Endothelial cell of umbilical vein (primary cell): ENCODE data around the gene DARS1. TPM values are rescaled to one million over a fixed set of nuclear protein-coding genes. Genes with fewer than 3 reads are reported as not detected.

ENCODE experiments used
- BruUV-seq: library from RNA; stranded (reverse); fragments of 400-500 nt; replicated peaks from 2 replicates; lab custom pipeline; 2021; lab: Mats Ljungman, UMichigan
- CTCF ChIA-PET: fragments of 300-600, 350-600 bp; sonication (Branson Sonifier 250); formaldehyde crosslinking; loops from one replicate; lab custom pipeline; 2021; ENCODE audit warnings: antibody characterized with exemption, inconsistent platforms; lab: Charles Lee
- POLR2A ChIA-PET: fragments of 300-600, 350-600 bp; sonication (Branson Sonifier 250); formaldehyde crosslinking; loops from one replicate; lab custom pipeline; 2021; ENCODE audit warnings: antibody characterized with exemption, inconsistent platforms; lab: Charles Lee
- DNase-seq: peaks from one replicate; pipeline ENCODE4 v3.0.0-alpha.2; 2011; ENCODE audit warnings: low read depth, low spot score
- FAIRE-seq: peaks from 2 replicates; lab custom pipeline; 2011; peaks lifted over from hg19 to GRCh38; lab: Jason Lieb, UNC
- H2AFZ ChIP-seq: 2 replicates; pipeline ENCODE4 v1.6.0; 2012; ENCODE audit warnings: low read depth, low read length, control low read depth, inconsistent platforms
- H3K27ac ChIP-seq: 2 replicates; pipeline ENCODE4 v1.5.1; 2011; ENCODE audit warnings: low read depth, mild to moderate bottlenecking, control low read depth, low read length, moderate library complexity; ENCODE audit not compliant: insufficient read depth
- H3K27me3 ChIP-seq, 2 experiments: 2 replicates each; pipeline versions ENCODE4 v1.6.0 to v1.6.1; 2011; ENCODE audit warnings: low read length in 2 of 2, mixed read lengths in 1 of 2; ENCODE audit not compliant: control insufficient read depth in 2 of 2, insufficient read depth in 2 of 2
- H3K36me3 ChIP-seq, 2 experiments: 2 replicates in 1 of 2; 3 replicates in 1 of 2; pipeline ENCODE4 v1.5.1; 2011; ENCODE audit warnings: low read length in 2 of 2, mild to moderate bottlenecking in 1 of 2, moderate library complexity in 1 of 2; ENCODE audit not compliant: control insufficient read depth in 2 of 2, insufficient read depth in 2 of 2; ENCODE audit errors: extremely low read depth in 1 of 2
- H3K4me1 ChIP-seq: 3 replicates; pipeline ENCODE4 v1.5.1; 2011; ENCODE audit warnings: mild to moderate bottlenecking, low read length; ENCODE audit not compliant: control insufficient read depth, insufficient read depth; ENCODE audit errors: extremely low read depth
- H3K4me2 ChIP-seq: 2 replicates; pipeline ENCODE4 v1.6.1; 2011; ENCODE audit warnings: low read length, control low read depth, mixed read lengths; ENCODE audit not compliant: insufficient read depth
- H3K4me3 ChIP-seq, 3 experiments: fragments of 200-600 bp in 1 of 3; sonication (generic), shearing (Covaris generic) in 1 of 3; replicated peaks in 1 of 3; 2 replicates each; pipeline ENCODE4 v1.5.1; 2011 to 2016; ENCODE audit warnings: control low read depth in 3 of 3, low read length in 3 of 3, mild to moderate bottlenecking in 2 of 3, inconsistent platforms in 1 of 3, low read depth in 1 of 3, moderate library complexity in 1 of 3; ENCODE audit not compliant: insufficient read depth in 1 of 3
- H3K79me2 ChIP-seq: 2 replicates; pipeline ENCODE4 v1.6.0; 2012; ENCODE audit warnings: low read length, inconsistent platforms; ENCODE audit not compliant: control insufficient read depth, insufficient read depth
- H3K9ac ChIP-seq: replicated peaks from 2 replicates; pipeline ENCODE3; 2011; ENCODE audit warnings: low read length, control low read depth; ENCODE audit not compliant: insufficient read depth; ENCODE audit errors: extremely low read depth
- H3K9me1 ChIP-seq: replicated peaks from 3 replicates; pipeline ENCODE4 v1.6.0; 2011; ENCODE audit warnings: mild to moderate bottlenecking, low read length; ENCODE audit not compliant: control insufficient read depth, insufficient read depth; ENCODE audit errors: extremely low read depth
- H3K9me3 ChIP-seq: replicated peaks from 2 replicates; pipeline ENCODE4 v1.5.1; 2012; ENCODE audit warnings: low read length, inconsistent platforms; ENCODE audit not compliant: control insufficient read depth, insufficient read depth
- H4K20me1 ChIP-seq: replicated peaks from 2 replicates; pipeline ENCODE3; 2011; ENCODE audit warnings: mild to moderate bottlenecking, low read length; ENCODE audit not compliant: control insufficient read depth, insufficient read depth; ENCODE audit errors: extremely low read depth
- EZH2 ChIP-seq: IDR thresholded peaks from 2 replicates; pipeline ENCODE4 v1.6.1; 2012; ENCODE audit warnings: borderline replicate concordance, low read depth, mild to moderate bottlenecking, moderate library complexity, low read length, inconsistent platforms; ENCODE audit not compliant: severe bottlenecking
- FOS ChIP-seq: IDR thresholded peaks from 2 replicates; pipeline ENCODE4 v1.6.1; 2011; ENCODE audit warnings: mild to moderate bottlenecking, low read length, moderate library complexity, borderline replicate concordance; ENCODE audit not compliant: insufficient read depth
- GATA2 ChIP-seq: IDR thresholded peaks from 2 replicates; pipeline ENCODE4 v1.7.0; 2011; ENCODE audit warnings: low read depth, mild to moderate bottlenecking, moderate library complexity, mixed read lengths, low read length; ENCODE audit not compliant: insufficient read length, insufficient read depth
- JUN ChIP-seq: IDR thresholded peaks from 2 replicates; pipeline ENCODE4 v1.6.1; 2011; ENCODE audit warnings: borderline replicate concordance, low read depth; ENCODE audit not compliant: insufficient read length, insufficient read depth
- MYC ChIP-seq: IDR thresholded peaks from one replicate; pipeline ENCODE4 v1.6.1; 2011; ENCODE audit warnings: mild to moderate bottlenecking, low read depth, low read length
- POLR2AphosphoS5 ChIP-seq: IDR thresholded peaks from 2 replicates; pipeline ENCODE4 v1.6.1; 2012; ENCODE audit warnings: low read depth, mild to moderate bottlenecking, control low read depth, low read length, moderate library complexity; ENCODE audit not compliant: insufficient read depth
- dilution Hi-C: fragments of 300-500 bp; cut with MboI; formaldehyde crosslinking; loops from one replicate; pipeline ENCODE4 v1.15.0; 2019; ENCODE audit warnings: low sequenced_read_pairs; ENCODE audit not compliant: extremely low pct_ligation_motif_present
- intact Hi-C: fragments of 100-400 bp; cut with micrococcal nuclease; formaldehyde crosslinking; loops from one replicate; pipeline ENCODE4 v1.10.0; 2022
- polyA plus RNA-seq, 4 experiments: library from polyadenylated mRNA; depleted of rRNA in 3 of 4; stranded (reverse) in 3 of 4; unstranded in 1 of 4; fragments of >200 nt; gene quantifications; 2 replicates each; pipeline versions ENCODE4 v1.2.1 to v1.2.3, GENCODE V29; 2011 to 2012; ENCODE audit warnings: missing spikeins in 1 of 4
- total RNA-seq: library from RNA; stranded (reverse); gene quantifications from 2 replicates; pipeline ENCODE4 v1.2.3, GENCODE V29; 2021
- TF ChIP-seq, protein P1 (sequence below), 2 donors: IDR thresholded peaks; 1 replicate in 1 of 2; 2 replicates in 1 of 2; pipeline ENCODE4 v1.5.1; 2011; ENCODE audit warnings: low read length in 2 of 2, mild to moderate bottlenecking in 2 of 2, moderate library complexity in 2 of 2, control low read depth in 1 of 2, inconsistent platforms in 1 of 2, low read depth in 1 of 2; ENCODE audit not compliant: insufficient read depth in 1 of 2; ENCODE audit errors: extremely low read depth in 1 of 2
- TF ChIP-seq, protein P2 (sequence below): IDR thresholded peaks from 2 replicates; pipeline ENCODE4 v1.6.1; 2011; ENCODE audit not compliant: insufficient read depth, insufficient read length

Gene DARS1
- total and polyA plus RNA-seq, 2 donors (not counting 3 experiments of a cell fraction or from before 2014, with no cell fraction given), result 20.9 to 41.5 TPM

DNA sequence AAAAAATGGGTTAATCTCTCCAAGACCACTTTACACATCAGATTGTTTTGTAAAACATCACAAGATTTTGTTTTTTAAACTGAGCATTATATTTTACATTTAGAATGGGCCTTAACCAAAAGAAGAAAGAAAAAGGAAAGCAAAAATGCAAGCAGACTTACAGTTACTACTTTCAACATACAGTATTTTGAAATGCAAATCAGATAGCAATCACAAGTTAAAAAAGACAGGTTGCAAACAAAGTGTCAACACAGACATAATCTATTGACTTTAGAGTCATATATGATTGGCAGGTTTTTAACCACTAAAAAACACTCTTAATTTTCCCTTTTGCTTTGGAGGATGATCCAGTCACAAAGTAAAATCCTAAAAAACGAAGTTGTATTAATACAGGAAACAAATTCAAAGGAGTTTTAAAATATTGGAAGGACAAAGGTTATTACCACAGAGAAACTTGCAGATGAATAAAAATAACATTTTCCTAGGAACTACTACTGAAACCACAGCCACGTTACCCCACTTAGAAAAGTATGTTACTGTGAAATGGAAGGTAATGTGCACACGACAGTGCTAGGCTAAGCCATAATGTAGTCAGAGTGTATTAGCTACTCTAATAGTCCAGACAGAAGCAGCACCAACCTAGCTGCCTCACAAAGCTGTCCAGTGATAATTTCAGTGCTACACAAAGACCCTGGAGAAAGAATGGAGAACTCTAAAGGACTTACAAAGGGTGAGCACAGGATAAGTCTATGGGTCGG is 22.9 kb downstream of the DARS1 start:
- H3K4me1 ChIP-seq, result peaks cover 6% of the 10 kb centered on the region
- no peak overlapping the region for H3K4me2 ChIP-seq
- no peaks in the 10 kb centered on the region for H4K20me1 ChIP-seq
- H3K79me2 ChIP-seq, result peaks cover 4% of the 10 kb centered on the region
- H3K9ac ChIP-seq, result no peak overlapping the region
- H3K27me3 ChIP-seq, result no peaks in the 10 kb centered on the region
- no peak overlapping the region for H3K4me3 ChIP-seq
- DNase-seq (no peak), FAIRE-seq (no peak)
- no peaks in the 10 kb centered on the region for H3K9me3 ChIP-seq
- no peaks in the 10 kb centered on the region for H3K36me3 ChIP-seq
- ChIA-PET CTCF (no interaction called here), POLR2A (no interaction called here)
- TF ChIP-seq GATA2, result no peak
- no peak for TF ChIP-seq POLR2AphosphoS5
- TF ChIP-seq EZH2, result no peak
- TF ChIP-seq, protein P1, sequence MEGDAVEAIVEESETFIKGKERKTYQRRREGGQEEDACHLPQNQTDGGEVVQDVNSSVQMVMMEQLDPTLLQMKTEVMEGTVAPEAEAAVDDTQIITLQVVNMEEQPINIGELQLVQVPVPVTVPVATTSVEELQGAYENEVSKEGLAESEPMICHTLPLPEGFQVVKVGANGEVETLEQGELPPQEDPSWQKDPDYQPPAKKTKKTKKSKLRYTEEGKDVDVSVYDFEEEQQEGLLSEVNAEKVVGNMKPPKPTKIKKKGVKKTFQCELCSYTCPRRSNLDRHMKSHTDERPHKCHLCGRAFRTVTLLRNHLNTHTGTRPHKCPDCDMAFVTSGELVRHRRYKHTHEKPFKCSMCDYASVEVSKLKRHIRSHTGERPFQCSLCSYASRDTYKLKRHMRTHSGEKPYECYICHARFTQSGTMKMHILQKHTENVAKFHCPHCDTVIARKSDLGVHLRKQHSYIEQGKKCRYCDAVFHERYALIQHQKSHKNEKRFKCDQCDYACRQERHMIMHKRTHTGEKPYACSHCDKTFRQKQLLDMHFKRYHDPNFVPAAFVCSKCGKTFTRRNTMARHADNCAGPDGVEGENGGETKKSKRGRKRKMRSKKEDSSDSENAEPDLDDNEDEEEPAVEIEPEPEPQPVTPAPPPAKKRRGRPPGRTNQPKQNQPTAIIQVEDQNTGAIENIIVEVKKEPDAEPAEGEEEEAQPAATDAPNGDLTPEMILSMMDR (IDR thresholded peaks at IDR 0.05; ENCODE audit: extremely low read depth in 1 of 2, insufficient read depth in 1 of 2, low read depth in 1 of 2, low read length in 2 of 2), result no peak
- no peak for TF ChIP-seq JUN
- no peak for TF ChIP-seq MYC
- TF ChIP-seq FOS, result no peak
- TF ChIP-seq, protein P2, sequence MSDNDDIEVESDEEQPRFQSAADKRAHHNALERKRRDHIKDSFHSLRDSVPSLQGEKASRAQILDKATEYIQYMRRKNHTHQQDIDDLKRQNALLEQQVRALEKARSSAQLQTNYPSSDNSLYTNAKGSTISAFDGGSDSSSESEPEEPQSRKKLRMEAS, result no peak
- no TSS peak for BruUV-seq
- intact Hi-C loops (no loop called here), dilution Hi-C loops (no loop called here)
- no peak overlapping the region for H3K27ac ChIP-seq
- H2AFZ ChIP-seq, result no peak overlapping the region
- no peaks in the 10 kb centered on the region for H3K9me1 ChIP-seq
